Stimulated activated CD8-positive, alpha-beta memory T cell treated with anti-CD3 and anti-CD28 coated beads, Interleukin-12 subunit alpha, Interleukin-12 subunit beta, amount 100 ng/mL, for 1 hour (primary cell): ENCODE results near the gene GPC5.

Source experiments
- DNase-seq: peaks from one replicate; pipeline ENCODE4 v3.0.0-alpha.2; 2020; ENCODE audit warnings: low read depth

Gene GPC5

GRCh38 chr13:91710733-91711132, 312.3 kb downstream of the GPC5 start:
- DNase-seq: no peak

GRCh38 chr13:91714855-91715254, 316.4 kb downstream of the GPC5 start:
- no peak for DNase-seq

- no peak for DNase-seq
These were observed 318.1 kb downstream of the GPC5 start for GRCh38 chr13:91716436-91717065.

GRCh38 chr13:91719033-91719432, 320.6 kb downstream of the GPC5 start:
- no peak for DNase-seq

GRCh38 chr13:91721413-91721812, 323.0 kb downstream of the GPC5 start:
- DNase-seq: no peak

- no peak for DNase-seq
These were observed 324.0 kb downstream of the GPC5 start for GRCh38 chr13:91722267-91722884.

- DNase-seq: no peak
These were observed 326.2 kb downstream of the GPC5 start for GRCh38 chr13:91724591-91724990.

GRCh38 chr13:91725646-91726045, 327.2 kb downstream of the GPC5 start:
- DNase-seq: no peak

- no peak for DNase-seq
These were observed 328.2 kb downstream of the GPC5 start for GRCh38 chr13:91726671-91727070.

- DNase-seq: no peak
These were observed 331.4 kb downstream of the GPC5 start for GRCh38 chr13:91729859-91730258.

GRCh38 chr13:91739751-91740150, 341.3 kb downstream of the GPC5 start:
- DNase-seq: no peak

GRCh38 chr13:91740756-91741155, 342.3 kb downstream of the GPC5 start:
- no peak for DNase-seq

- no peak for DNase-seq
These were observed 343.5 kb downstream of the GPC5 start for GRCh38 chr13:91741925-91742324.

- no peak for DNase-seq
These were observed 345.9 kb downstream of the GPC5 start for GRCh38 chr13:91744284-91744683.

GRCh38 chr13:91745967-91746366, 347.5 kb downstream of the GPC5 start:
- DNase-seq: no peak

GRCh38 chr13:91747186-91747585, 348.8 kb downstream of the GPC5 start:
- DNase-seq: no peak

GRCh38 chr13:91748416-91749089, 350.1 kb downstream of the GPC5 start:
- no peak for DNase-seq

GRCh38 chr13:91758724-91759123, 360.3 kb downstream of the GPC5 start:
- DNase-seq: no peak

GRCh38 chr13:91762957-91763356, 364.5 kb downstream of the GPC5 start:
- DNase-seq: no peak

GRCh38 chr13:91764527-91764926, 366.1 kb downstream of the GPC5 start:
- DNase-seq: no peak

- no peak for DNase-seq
These were observed 369.2 kb downstream of the GPC5 start for GRCh38 chr13:91767651-91768050.

GRCh38 chr13:91768746-91769145, 370.3 kb downstream of the GPC5 start:
- no peak for DNase-seq

- DNase-seq: no peak
These were observed 372.8 kb downstream of the GPC5 start for GRCh38 chr13:91771229-91771628.
